ENCODE results near the gene CDK2AP2. TPM values are rescaled to one million over a fixed set of nuclear protein-coding genes. Genes with fewer than 3 reads are reported as not detected.
A peak's percentile ranks its signal among the peaks of the same experiment; 100 is the strongest.

The CDK2AP2 gene
- 47.3 and 49.6 TPM in 2 replicates for total RNA-seq (2021; fragmentation: NEBNext Ultra II Directional; extraction: Animal tissue kit (Norgen Biotek cat#: 25700))
- 65.1 and 89.6 TPM in 2 replicates for polyA plus RNA-seq (2011; rRNA removed)
- 33.8 TPM for polyA plus RNA-seq (2011; cell fraction: cytosol; rRNA removed)
- polyA plus RNA-seq (2011; cell fraction: nucleus; rRNA removed), result 39.1 TPM
- polyA plus RNA-seq (2012, experiment 1 of 2), result 37.4 to 52.9 TPM (median 45.6 TPM) in 4 replicates
- 65.6 TPM for polyA plus RNA-seq (2012, experiment 2 of 2)
- polyA plus RNA-seq (2013, experiment 1 of 2), result 35.4 TPM
- 38.4 TPM for polyA plus RNA-seq (2013, experiment 2 of 2)
- polyA minus RNA-seq (2011; rRNA and poly(A)+ RNA removed), result 12.5 and 16.2 TPM in 2 replicates
- 28.0 TPM for polyA minus RNA-seq (2011; cell fraction: cytosol; rRNA and poly(A)+ RNA removed)
- 25.7 TPM for polyA minus RNA-seq (2011; cell fraction: nucleus; rRNA and poly(A)+ RNA removed)
- long read RNA-seq, experiment 1, transcript CDK2AP2-201 (4 exons, 1,378 nt), result major isoform, 32 of 60 reads
- long read RNA-seq, experiment 1, transcript CDK2AP2-202 (3 exons, 1,692 nt), result minor isoform, 11 of 60 reads
- long read RNA-seq, experiment 1, partial matches to known transcripts, result 8 of 60 reads
- long read RNA-seq, experiment 1, other reads (novel, unspliced or antisense), result 5 of 60 reads
- long read RNA-seq, experiment 2, transcript CDK2AP2-202 (3 exons, 1,692 nt), result minor isoform, 9 of 47 reads
- long read RNA-seq, experiment 2, transcript CDK2AP2-201 (4 exons, 1,378 nt), result major isoform, 28 of 47 reads
- long read RNA-seq, experiment 2, transcript CDK2AP2-204 (4 exons, 923 nt), result minor isoform, 7 of 47 reads
- long read RNA-seq, experiment 2, partial matches to known transcripts, result 1 of 47 reads
- long read RNA-seq, experiment 2, other reads (novel, unspliced or antisense), result 2 of 47 reads

GRCh38 chr11:67507864-67508485 is at the start of gene CDK2AP2:
TSS of gene CDK2AP2 (minus strand) at chr11:67508162. CDS start at chr11:67508082, 80 bp downstream.
- Histone ChIP-seq H3K4me3 (ENCODE audit: extremely low read depth in 1 of 4, insufficient read depth in 2 of 4, low read depth in 3 of 4, low read length in 4 of 4) (peak within 1 kb of the TSS; percentile 74 to 89 (median 86)), H3K4me2 (ENCODE audit: insufficient read depth in 1 of 2, low read depth in 2 of 2, low read length in 2 of 2) (peak within 1 kb of the TSS; percentile 66 to 84), H4K91ac (replicated peaks; ENCODE audit: insufficient read length, low read length) (no peak within 1 kb of the TSS), H3K9me3 (ENCODE audit: insufficient read depth in 2 of 2, low read depth in 1 of 2, low read length in 1 of 2) (no peaks in the 10 kb centered on the region), H2BK5ac (ENCODE audit: low read depth, low read length) (peak within 1 kb of the TSS; percentile 96), H3K14ac (ENCODE audit: insufficient read length) (no peak within 1 kb of the TSS), H2AK5ac (ENCODE audit: low read depth, low read length) (no peak within 1 kb of the TSS), H2BK12ac (ENCODE audit: low read depth, low read length) (peak within 1 kb of the TSS; percentile 75; the same call in 1 of the 2 replicates), H2BK120ac (replicated peaks; ENCODE audit: low read depth, low read length) (no peak within 1 kb of the TSS), H4K20me1 (replicated peaks in 1 of 2; ENCODE audit: control insufficient read depth in 1 of 2, insufficient read depth in 2 of 2, low read length in 2 of 2) (peaks cover 3 to 11% of the 10 kb centered on the region in 2 experiments), H3K79me1 (ENCODE audit: low read depth, low read length) (no peaks in the 10 kb centered on the region), H3K23me2 (ENCODE audit: low read depth, low read length) (peaks cover 23% of the 10 kb centered on the region), H3K56ac (replicated peaks; ENCODE audit: insufficient read length, low read depth, low read length) (peak within 1 kb of the TSS; percentile 85), H3K79me2 (ENCODE audit: control insufficient read depth in 1 of 2, insufficient read depth in 2 of 2, low read length in 2 of 2) (0 out of 4 replicates have a peak, but pooled peaks cover 0 to 8% of the 10 kb centered on the region in 2 experiments), H3K9ac (replicated peaks in 1 of 4; ENCODE audit: extremely low read depth in 1 of 4, low read depth in 3 of 4, low read length in 3 of 4) (peak within 1 kb of the TSS; percentile 72 to 87 (median 80)), H2BK15ac (ENCODE audit: low read length) (no peak within 1 kb of the TSS), H3K27me3 (replicated peaks in 1 of 4; ENCODE audit: control insufficient read depth in 3 of 4, extremely low read depth in 1 of 4, insufficient read depth in 3 of 4, low read length in 3 of 4) (peaks cover 0 to 10% (median 5%) of the 10 kb centered on the region in 4 experiments; a peak in 3 of 7 replicates), H3K18ac (ENCODE audit: extremely low read depth, low read length) (peak within 1 kb of the TSS; percentile 99), H3K4me1 (replicated peaks in 1 of 4; ENCODE audit: control insufficient read depth in 3 of 4, insufficient read depth in 4 of 4, low read length in 3 of 4) (peaks cover 0 to 30% (median 10%) of the 10 kb centered on the region in 4 experiments; a peak in 6 of 7 replicates), H4K5ac (ENCODE audit: insufficient read length, low read depth, low read length) (peak within 1 kb of the TSS; percentile 87), H3K36me3 (ENCODE audit: control insufficient read depth in 2 of 4, insufficient read depth in 4 of 4, low read length in 3 of 4) (no peaks in the 10 kb centered on the region), H2AFZ (ENCODE audit: low read length) (peak within 1 kb of the TSS; percentile 47; the same call in 1 of the 2 replicates), H3K27ac (ENCODE audit: low read depth, low read length) (peak within 1 kb of the TSS; percentile 88), H3K4ac (replicated peaks; ENCODE audit: insufficient read length, low read depth, low read length) (no peak within 1 kb of the TSS), H4K8ac (ENCODE audit: extremely low read depth, insufficient read depth, low read length) (peak within 1 kb of the TSS; percentile 96), H2BK20ac (ENCODE audit: low read length) (no peak within 1 kb of the TSS), H3K23ac (ENCODE audit: insufficient read length) (no peak within 1 kb of the TSS)
- ChIA-PET CTCF (ENCODE audit: partially characterized antibody) (interaction anchor here (1.2 kb wide), 1 partner anchor 151 kb away, joined by 4 read pairs; no protein-coding TSS in a partner anchor), POLR2A (ENCODE audit: partially characterized antibody) (interaction anchor here (0.8 to 1.0 kb wide), 4 partner anchors 9 to 43 kb away, joined by 3 to 5 read pairs (median 4); no protein-coding TSS in a partner anchor)
- DNase-seq (ENCODE audit: low read depth in 1 of 2, low spot score in 2 of 2) (peak; percentile 98 to 99), FAIRE-seq (no peak)
- 1% methylated on average over 54 of the region's 57 CpGs; no CpG with 5 or more reads in 1 of the 2 experiments for WGBS, 2 experiments (ENCODE audit: extremely low coverage in 1 of 2, insufficient coverage in 1 of 2, insufficient read length in 1 of 2, insufficient replicate concordance in 2 of 2, low coverage in 1 of 2, low lambda C conversion rate in 2 of 2, missing lambda C conversion rate in 1 of 2)
- TF ChIP-seq SP1 (IDR thresholded peaks at IDR 0.05; ENCODE audit: low read depth, low read length) (peak; percentile 99), RXRA (IDR thresholded peaks at IDR 0.05; ENCODE audit: insufficient read depth, low read depth, low read length) (no peak), TEAD4 (IDR thresholded peaks at IDR 0.05; ENCODE audit: low read depth, low read length) (no peak), RBBP5 (IDR thresholded peaks at IDR 0.05; ENCODE audit: borderline replicate concordance, low read depth, low read length) (no peak), NRF1 (IDR thresholded peaks at IDR 0.05; ENCODE audit: low read depth, low read length) (no peak), EGR1 (IDR thresholded peaks at IDR 0.05; ENCODE audit: borderline replicate concordance, low read depth, low read length) (no peak), HDAC6 (IDR thresholded peaks at IDR 0.05; ENCODE audit: low read depth, low read length) (no peak), CHD2 (IDR thresholded peaks at IDR 0.05; ENCODE audit: low read length) (peak; percentile 94), EZH2 (IDR thresholded peaks at IDR 0.05; ENCODE audit: low read depth, low read length, severe bottlenecking) (no peak)
